Fibroblast of skin of right biceps (primary cell): ENCODE measurements around the gene DHRS3.

Source experiments
- DNase-seq: peaks from one replicate; pipeline ENCODE4 v3.0.0-alpha.2; 2013

Gene DHRS3

DNA sequence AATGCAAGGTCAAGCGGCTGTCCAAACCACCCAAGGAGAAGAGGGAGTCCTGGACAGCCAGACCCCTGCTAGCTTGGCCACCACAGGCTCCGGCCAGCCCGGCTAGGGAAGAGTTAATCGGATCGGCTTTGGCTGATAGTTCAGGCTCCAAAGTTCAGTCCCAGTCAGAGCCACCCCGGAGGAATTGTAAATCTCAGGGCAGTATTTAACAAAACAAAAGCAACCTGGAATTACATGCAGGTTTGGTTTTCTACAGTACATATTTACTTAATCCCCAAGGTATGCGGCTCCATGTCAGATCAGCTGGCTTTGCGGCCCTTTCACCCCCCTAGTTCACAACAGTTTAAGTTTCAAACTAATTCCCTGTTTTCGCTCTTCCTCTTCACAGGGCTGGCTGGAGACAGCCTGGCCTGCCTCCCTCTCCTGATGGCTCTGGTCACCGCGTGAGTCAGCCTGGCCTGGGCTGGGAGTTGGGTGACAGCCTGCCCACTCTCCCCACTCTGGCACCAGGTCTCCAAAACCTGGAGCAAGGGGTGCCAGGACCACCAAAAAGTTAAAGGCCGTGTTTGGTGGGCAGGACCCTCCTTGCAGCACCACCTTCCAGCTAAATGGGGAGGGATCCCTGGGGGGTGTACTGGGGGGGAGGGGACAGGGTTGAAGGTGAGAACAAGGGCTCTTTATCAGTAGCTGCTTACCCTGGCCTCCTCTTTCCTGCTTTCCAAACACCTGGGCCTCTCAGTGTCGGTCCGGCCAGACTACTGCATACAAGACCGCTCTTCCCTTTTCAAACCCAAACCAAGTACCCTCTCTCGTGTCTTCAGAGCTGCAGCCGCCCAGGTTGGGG lies 1.9 kb downstream of the DHRS3 start:
- DNase-seq: peak; percentile 59

DNA sequence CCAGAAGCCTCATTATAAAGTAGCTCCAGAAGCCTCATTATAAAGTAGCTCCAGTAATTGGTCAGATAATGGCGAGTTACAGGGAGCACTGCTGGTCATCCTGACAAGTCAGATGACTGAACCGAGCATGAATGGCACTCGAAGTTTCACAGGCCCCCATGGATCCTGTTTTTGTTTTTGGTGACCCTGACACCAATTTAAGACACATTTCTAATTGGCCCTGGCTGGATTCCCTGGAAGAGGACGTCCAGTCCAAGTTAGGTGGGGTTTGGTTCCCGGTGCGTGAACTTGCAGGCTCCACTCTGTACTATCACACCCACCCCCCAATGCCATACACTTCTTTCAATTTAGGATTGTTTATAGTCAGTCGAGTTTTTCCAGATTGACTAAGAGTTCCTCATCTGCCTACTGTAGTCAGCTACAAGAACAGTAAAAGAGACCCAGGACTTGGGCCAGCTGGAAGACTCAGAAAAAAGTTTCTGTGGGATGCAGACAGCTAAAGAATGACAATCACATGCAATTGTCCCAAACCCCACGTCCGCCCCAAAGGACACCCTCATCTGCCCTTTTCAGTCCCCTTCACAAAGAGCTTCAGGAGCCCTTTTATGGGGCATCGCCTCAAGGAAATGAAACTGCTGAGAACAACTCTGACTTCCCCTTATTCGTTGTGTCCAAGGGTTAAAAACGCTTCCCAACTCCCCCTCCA lies 2.7 kb downstream of the DHRS3 start:
- no peak for DNase-seq

- no peak for DNase-seq
Measured at GRCh38 chr1:12614402-12615158, 3.4 kb downstream of the DHRS3 start.

GRCh38 chr1:12613180-12613579 lies 4.8 kb downstream of the DHRS3 start:
- no peak for DNase-seq

GRCh38 chr1:12610941-12611340 lies 7.1 kb downstream of the DHRS3 start:
- no peak for DNase-seq

DNA sequence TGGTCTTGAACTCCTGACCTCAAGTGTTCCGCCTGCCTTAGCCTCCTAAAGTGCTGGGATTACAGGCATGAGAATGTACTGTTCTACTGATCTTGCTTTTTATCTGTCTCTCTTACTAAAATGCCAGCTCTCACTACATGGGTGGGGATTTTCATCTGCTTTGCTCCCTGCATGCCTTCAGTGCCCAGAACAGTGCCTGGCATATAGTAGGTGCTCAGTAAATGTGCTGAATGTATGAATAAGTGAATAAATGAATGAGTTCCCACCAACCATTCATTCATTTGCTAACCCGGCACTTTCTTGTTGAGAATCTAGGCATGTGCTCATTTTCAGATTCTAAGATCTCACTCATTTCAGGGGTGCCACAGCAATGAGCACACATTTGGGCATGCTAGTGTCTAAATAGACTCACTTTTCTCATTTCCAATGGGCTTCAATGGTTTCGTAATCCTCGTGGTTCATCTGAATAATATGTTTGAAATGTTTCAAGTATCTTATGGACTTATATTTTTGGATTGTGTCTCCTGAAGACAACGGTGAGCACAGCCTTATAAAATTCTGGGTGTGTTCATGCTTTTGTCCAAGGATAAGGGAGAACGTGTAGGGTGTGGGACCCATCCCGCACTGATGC lies 7.6 kb downstream of the DHRS3 start:
- DNase-seq: peak; percentile 87

DNA sequence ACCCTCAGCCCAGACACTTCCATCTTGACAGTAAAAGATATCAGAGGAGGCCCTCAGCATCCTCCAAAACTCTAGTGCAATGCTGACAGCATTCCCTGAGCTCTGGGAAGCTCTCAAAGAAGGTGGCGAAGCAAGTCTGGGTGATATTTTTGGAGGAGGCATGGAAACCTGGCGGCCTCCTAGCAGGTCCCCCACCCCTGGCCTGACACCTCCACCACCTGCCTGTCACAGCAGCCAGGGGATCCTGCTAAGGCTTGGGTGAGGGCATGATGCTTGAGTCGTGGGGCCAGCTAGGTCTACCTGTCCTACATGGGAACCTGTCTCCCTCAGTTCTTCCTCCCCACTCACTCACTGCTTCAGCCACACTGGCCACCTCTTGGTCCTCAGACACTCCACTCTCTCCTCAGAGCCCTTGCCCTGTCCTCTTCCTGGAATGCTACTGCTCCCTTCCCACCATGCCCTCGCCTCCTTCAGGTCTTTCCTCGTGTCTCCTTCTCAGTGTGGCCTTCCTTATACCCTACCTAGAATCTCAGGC lies 8.5 kb downstream of the DHRS3 start:
- DNase-seq: no peak

DNA sequence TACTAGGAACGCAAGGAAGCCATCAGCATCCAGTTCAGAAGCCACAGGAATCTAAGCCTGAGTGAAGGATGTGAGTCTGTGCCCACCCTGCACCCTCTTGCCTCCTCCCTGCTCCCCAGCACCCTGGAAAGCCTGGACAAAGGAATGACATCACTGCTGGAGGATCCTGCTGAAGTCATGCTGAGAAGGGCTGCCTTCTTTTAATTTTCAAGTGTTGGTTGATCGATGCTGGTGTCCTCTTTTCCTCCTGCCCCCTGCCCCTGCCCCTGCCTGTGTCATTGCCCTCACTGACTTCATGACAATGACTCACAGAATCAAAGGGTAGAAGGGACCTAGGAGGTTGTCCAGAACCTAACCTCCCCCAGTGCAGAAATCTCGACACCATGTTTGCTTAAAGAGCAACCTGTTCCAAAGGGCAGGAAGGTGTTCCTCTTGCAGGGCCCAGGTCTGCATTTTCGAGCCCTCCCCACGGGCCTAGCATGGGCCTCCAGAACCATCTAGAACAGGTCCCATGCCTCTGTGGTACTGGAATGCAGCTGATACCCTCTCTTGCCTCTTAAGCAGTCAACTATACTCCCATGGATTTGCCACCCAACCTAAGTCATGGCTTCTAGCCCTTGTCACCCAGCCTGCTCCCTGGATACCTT lies 9.6 kb downstream of the DHRS3 start:
- peak; percentile 54 for DNase-seq

GRCh38 chr1:12607263-12607662 lies 10.7 kb downstream of the DHRS3 start:
- DNase-seq: no peak

GRCh38 chr1:12604986-12605385 lies 13.0 kb downstream of the DHRS3 start:
- DNase-seq: no peak

DNA sequence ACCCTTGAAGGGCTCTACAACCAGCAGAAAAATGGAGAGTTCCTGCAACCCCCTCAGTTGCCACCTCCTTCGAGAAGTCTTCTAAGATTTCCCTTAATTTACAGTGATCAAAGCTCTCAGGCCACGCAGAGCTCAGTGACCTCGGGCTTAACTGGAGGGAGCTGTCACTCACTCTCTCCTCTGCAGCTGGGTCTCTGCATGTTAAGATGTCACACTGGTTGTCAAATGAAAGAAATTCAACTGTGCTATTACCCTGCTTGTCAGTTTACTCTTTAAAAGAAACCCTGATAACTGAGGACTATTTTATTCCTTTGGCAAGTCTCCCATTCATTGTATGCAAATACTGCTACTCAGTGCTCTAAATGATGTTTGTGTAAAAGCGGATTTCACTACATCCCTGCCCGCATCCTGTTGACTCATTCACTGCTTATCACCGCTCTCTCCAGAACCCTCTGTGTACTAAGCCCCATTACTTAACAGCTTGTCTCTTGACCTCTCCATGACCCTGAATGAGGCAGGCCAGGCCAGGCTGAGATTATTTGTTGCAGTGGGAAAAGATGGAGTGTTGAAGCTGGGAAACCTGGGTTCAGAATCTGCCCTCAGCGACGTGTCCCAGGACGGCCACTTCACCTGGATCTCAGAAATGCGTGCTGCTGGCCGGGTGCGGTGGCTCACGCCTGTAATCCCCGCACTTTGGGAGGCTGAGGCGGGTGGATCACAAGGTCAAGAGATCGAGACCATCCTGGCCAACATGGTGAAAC lies 13.7 kb downstream of the DHRS3 start:
- peak; percentile 99 for DNase-seq

DNA sequence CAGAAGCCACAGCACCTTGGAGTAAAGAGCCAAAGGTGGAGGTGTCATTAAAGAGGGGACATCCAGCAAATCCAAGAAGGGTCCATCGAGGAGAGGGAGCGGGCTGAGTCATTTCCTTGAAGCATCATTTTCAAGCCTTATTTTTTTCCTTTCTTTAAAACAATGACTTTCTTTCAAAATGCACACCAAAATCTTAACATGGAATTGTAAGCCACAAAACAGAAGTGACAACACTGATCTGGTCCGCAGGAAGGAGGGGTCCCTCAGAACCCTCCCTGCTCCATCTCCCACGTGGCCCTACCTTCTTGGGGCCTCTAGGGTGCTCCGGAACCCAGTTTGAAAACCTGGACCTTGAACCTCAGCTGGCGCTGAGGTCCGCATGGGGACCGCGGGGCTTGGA lies 14.8 kb downstream of the DHRS3 start:
- DNase-seq: no peak

- no peak for DNase-seq
Measured at GRCh38 chr1:12602659-12603024, 15.4 kb downstream of the DHRS3 start.

- no peak for DNase-seq
Measured at GRCh38 chr1:12601700-12602658, 16.0 kb downstream of the DHRS3 start.

DNA sequence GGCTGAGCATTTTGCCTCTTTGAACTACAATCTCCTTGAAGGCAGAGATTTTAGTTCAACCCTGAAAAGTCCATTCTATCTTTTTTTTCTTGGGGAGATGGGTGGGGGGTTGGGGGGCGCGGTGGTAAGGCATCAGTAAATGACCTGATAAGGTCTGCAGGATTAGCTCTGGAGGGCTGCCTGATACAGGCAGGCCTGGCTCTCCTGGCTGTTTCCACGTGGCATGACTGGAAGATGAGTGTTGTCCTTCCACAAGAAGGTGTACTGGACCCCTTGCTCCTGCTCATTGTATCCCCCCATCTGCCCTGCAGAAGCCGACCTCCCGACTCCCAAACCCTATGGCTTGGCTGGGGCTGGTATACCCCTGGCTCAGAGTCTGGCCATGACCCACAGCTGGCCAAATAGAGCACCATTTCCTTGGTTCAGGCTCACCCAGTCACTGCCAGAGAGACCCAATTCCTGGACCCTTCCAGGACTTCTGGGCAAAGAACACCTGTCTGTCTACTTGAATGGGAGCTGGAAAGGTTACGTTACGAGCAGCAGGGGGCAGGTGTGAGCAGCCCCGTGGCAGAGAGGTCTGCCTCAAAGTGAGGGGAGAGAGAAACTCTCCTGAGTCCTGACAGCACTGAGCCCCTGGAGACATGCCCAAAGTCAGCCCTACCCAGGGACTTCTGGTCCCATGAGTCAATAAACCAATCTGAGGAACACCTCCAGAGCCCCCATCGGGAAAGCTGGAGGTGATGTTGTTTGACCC lies 17.0 kb downstream of the DHRS3 start:
- peak; percentile 46 for DNase-seq

GRCh38 chr1:12600335-12600734 lies 17.7 kb downstream of the DHRS3 start:
- no peak for DNase-seq

GRCh38 chr1:12599657-12600056 lies 18.4 kb downstream of the DHRS3 start:
- DNase-seq: no peak

DNA sequence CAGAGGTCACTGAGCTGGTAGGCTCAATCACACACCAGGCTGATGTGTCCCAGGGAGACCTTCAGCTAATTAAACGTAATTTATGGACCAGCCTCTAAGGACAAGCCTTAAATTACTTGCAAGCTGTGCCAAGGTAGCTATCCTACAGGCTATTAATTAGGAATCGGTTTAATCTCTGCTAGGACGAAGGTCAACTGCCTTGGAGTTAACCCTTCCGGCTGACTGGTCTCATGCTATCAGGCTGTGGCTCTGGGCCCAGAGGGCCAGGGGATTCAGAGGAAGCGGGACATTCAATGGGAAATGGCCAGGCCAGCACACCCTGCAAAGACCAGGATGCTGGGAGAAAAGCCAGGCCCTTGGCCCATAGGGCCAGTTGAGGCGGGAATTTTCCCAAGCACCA lies 19.0 kb downstream of the DHRS3 start:
- no peak for DNase-seq

GRCh38 chr1:12597792-12598191 lies 20.2 kb downstream of the DHRS3 start:
- no peak for DNase-seq
